DMS53 (cell line): ENCODE data around the gene FCRL5.

Experiments used
- DNase-seq: peaks from one replicate; lab custom pipeline; 2025; lab: John Stamatoyannopoulos, UW

FCRL5 gene

GRCh38 chr1:157523774-157524493, 28.4 kb downstream of the FCRL5 start:
- no peak for DNase-seq

DNA sequence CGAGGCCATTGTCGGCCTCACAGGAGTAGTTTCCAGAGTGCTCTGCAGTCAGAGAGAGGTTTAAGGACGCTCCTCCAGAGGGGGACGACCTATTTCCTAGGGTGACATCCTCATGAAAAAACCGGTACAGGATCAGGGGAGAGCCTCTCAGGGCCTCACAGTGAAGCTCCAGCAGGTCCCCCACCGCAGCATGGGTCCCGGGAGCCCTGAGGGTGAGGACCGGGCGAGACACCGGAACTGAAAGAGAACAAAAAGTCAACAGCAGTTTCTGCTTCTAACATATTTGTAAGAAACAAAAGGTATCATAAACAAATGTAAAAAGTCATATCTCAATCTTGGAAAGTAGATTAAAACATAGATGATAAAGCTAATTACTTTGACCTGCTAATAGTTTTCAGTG, 31.3 kb downstream of the FCRL5 start:
- no peak for DNase-seq

- DNase-seq: no peak
Observed at GRCh38 chr1:157520386-157520935, 31.9 kb downstream of the FCRL5 start.

DNA sequence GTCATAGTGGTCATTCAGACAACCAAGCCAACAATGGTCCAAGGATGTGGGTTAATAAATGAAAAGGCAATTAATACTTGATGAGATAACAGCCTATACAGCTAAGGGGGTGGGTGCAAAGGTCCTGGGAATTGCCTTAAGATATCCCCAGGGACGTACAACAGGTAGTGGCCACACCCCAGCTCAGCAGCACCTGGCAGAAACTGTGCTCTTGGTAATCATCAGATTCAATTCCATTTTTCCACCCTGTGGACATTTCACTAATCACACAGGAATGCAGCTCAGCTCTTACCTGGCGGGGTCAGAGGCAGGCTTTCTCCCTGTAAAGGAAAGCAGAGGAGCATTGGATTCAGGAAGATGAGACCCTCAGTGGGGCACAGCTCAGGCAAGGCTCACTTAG, 32.9 kb downstream of the FCRL5 start:
- no peak for DNase-seq

DNA sequence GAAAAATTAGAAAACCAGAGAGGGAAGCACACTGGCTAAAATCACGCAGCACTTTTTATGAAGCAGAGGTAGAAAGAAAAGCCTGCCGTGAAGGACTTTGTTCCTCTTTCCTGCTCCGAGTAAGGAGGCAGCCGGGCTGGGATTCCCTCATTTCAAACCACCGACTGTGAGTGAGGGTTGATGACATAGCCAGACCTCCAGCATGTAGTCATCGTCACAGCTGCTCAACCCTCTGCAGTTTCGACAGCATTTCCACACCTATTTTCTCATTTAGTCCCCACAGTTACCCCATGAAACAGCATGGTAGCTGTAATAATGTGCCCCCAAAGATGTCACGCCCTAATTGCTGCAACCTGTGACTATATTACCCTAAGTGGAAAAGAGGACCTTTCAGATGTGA, 35.3 kb downstream of the FCRL5 start:
- DNase-seq: no peak

- DNase-seq: no peak
Observed at GRCh38 chr1:157515709-157516108, 36.6 kb downstream of the FCRL5 start.

DNA sequence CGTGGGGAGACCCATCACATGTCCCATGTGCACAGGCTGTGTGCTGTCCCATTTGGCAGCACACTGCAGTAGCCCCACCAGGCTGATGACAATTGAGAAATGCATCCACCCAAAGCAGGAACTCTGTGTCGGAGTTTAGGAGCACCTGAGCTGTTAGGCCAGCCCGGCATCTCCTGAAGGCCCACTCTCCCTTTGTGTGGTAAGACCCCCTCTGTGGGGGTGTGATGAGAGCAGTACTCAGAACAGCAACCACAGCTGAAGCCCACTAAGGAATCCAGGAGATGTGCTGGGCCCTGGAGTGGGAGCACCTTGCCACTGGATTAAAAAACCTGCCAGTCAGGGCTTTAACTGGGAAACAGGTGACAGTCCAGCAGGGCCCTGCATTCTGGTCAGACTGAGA, 37.2 kb downstream of the FCRL5 start:
- no peak for DNase-seq

GRCh38 chr1:157512036-157512969, 40.0 kb downstream of the FCRL5 start:
- DNase-seq: no peak

DNA sequence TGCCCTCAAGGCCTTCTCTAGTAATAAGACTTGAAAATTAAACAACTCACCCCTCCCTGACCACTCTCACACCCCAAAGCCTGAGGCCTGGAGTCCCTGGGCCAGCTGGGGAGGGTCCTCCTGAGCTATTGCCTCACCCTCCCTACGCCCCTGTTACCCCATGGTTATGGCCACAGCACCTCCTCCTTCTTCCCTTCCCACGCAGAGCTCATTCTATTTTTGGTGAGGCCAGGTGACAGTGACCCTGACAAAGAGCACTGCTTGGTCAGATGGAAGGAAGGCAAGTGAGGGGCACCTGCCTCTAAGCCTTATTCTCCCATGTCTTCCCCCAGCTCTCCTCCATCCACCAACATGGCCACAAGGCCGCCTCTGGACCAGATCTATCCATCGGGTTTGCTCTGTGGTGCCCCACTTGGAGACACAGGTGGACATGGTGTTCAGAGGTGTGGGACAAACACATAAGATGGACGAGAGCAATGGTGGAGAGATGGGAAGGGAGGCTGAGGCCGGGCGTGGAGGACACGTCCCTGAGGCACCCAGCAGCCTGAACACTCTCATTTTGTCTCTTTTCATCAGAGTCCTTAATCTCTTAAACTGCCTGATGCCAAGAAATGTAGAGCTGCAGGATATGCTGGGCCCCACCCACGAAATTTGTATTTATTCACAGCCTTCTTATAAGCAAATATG, 42.6 kb downstream of the FCRL5 start:
- no peak for DNase-seq

GRCh38 chr1:157505481-157506272, 46.6 kb downstream of the FCRL5 start:
- peak; percentile 86 for DNase-seq

GRCh38 chr1:157504646-157505045, 47.7 kb downstream of the FCRL5 start:
- DNase-seq: no peak

- no peak for DNase-seq
Observed at GRCh38 chr1:157499521-157499920, 52.8 kb downstream of the FCRL5 start.

GRCh38 chr1:157498736-157499090, 53.6 kb downstream of the FCRL5 start:
- no peak for DNase-seq

DNA sequence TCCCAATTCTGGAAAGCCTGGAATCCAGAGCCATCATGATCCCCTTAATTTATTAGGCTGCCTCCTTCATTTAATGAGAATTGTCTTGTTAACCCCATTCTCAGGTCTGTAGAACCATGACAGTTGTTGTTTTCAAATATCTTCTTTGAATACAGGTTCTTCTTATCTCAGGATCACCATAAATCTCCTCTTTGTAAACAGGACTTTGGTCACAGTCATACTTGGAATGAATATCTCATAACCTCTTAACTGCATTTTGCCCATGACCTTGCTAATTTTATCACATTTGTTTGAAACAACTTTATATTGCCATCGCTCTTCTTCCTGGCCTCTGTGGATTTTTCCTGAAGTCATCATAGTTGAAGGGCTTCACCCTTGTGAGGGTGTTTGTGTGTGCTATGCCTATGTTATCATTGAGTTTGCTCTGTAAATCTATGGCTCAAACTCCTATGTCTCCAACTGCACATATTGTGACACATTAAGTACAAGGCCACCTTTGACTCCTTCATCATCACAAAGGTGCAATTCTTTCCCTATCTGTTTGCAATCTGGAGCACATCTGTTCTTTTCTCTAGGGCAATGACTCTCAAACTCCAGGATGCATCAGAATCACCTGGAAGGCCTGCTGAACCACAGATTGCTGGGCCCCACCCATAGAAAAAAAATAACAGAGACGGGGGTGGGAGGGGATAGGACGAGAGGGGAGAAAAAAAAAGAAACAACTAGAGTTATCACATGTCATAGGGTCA, 54.2 kb downstream of the FCRL5 start:
- DNase-seq: no peak

GRCh38 chr1:157497284-157497683, 55.0 kb downstream of the FCRL5 start:
- DNase-seq: no peak

- peak; percentile 83 for DNase-seq
Observed at GRCh38 chr1:157496121-157496526, 56.2 kb downstream of the FCRL5 start.

- peak; percentile 86 for DNase-seq
Observed at GRCh38 chr1:157495285-157495684, 57.0 kb downstream of the FCRL5 start.

DNA sequence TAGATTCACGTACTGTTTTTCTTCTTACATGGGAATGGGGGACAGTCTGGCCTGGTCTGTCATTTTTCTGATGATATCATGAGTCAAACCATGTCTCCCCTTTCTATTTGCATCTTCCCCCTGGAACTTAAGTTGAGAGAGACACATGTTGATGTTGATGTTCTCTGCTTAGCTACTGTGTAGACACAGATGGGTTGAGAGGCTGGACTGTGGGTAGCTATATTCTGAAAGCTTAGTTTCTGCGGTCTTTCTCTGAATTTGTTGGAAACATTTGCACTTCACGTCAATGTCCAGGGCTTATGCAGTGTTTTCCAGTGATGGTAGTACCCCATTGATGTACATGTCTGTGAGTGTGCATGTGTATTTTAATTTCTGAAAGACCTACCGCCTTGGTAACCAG, 58.2 kb downstream of the FCRL5 start:
- DNase-seq: no peak

- DNase-seq: peak; percentile 90
Observed at GRCh38 chr1:157490467-157491165, 61.7 kb downstream of the FCRL5 start.

GRCh38 chr1:157488156-157488555, 64.2 kb downstream of the FCRL5 start:
- no peak for DNase-seq
